AG04449 (cell line): ENCODE data around the gene TUBB.
"Not testable (repeated sequence)": the region's sequence is repeated elsewhere in the genome, so short reads cannot be mapped to it uniquely, and the experiment has no call there.

ENCODE experiments used
- CTCF ChIA-PET: fragments of 350-600 bp; formaldehyde crosslinking; extraction: SDS; loops from one replicate; lab custom pipeline; 2021; ENCODE audit warnings: antibody characterized with exemption; lab: Yijun Ruan, JAX
- POLR2A ChIA-PET: fragments of 400-600, 350-600 bp; formaldehyde crosslinking; extraction: SDS; loops from one replicate; lab custom pipeline; 2020; ENCODE audit warnings: antibody characterized with exemption, inconsistent platforms; lab: Yijun Ruan, JAX
- DNase-seq: peaks from one replicate; pipeline ENCODE4 v3.0.0-alpha.2; 2010; ENCODE audit warnings: low read depth, low spot score
- H3K4me3 ChIP-seq: 2 replicates; pipeline ENCODE4 v1.5.1; 2011; ENCODE audit warnings: low read depth, mild to moderate bottlenecking, control low read depth, low read length
- CTCF ChIP-seq: IDR thresholded peaks from one replicate; pipeline ENCODE4 v1.5.1; 2011; ENCODE audit warnings: mild to moderate bottlenecking, moderate library complexity, low read length, control low read depth, inconsistent platforms; ENCODE audit not compliant: insufficient read depth; ENCODE audit errors: missing control alignments

TUBB gene

GRCh38 chr6:30760549-30760948, 40.4 kb downstream of the TUBB start:
- no peak for TF ChIP-seq CTCF
- ChIA-PET POLR2A (no interaction called here), CTCF (interaction anchor here (1.7 kb wide), 1 partner anchor 22 kb away, joined by 5 read pairs; no protein-coding TSS in a partner anchor)
- H3K4me3 ChIP-seq = no peak overlapping the region
- no peak for DNase-seq

- no peak for TF ChIP-seq CTCF
- ChIA-PET POLR2A (interaction anchor here (0.6 to 1.0 kb wide), 2 partner anchors 18 to 20 kb away, joined by 3 to 4 read pairs; partner anchors contain the start of gene IER3), CTCF (interaction anchor here (0.9 to 1.7 kb wide), 2 partner anchors 20 to 40 kb away, joined by 4 to 5 read pairs; no protein-coding TSS in a partner anchor)
- no peak overlapping the region for H3K4me3 ChIP-seq
- no peak for DNase-seq
Measured at GRCh38 chr6:30761791-30762429, 41.8 kb downstream of the TUBB start.

- CTCF ChIA-PET = interaction anchor here (1.1 to 1.9 kb wide), 2 partner anchors 24 to 151 kb away, joined by 3 to 4 read pairs; partner anchors contain the start of gene VARS2
- POLR2A ChIA-PET = interaction anchor here (1.5 to 2.0 kb wide), 3 partner anchors 11 to 21 kb away, joined by 9 to 11 read pairs (median 9); partner anchors contain the start of genes FLOT1 and IER3
- no peak overlapping the region for H3K4me3 ChIP-seq
- DNase-seq = no peak
- no peak for TF ChIP-seq CTCF
Measured at GRCh38 chr6:30763155-30763617, 43.0 kb downstream of the TUBB start.

DNA sequence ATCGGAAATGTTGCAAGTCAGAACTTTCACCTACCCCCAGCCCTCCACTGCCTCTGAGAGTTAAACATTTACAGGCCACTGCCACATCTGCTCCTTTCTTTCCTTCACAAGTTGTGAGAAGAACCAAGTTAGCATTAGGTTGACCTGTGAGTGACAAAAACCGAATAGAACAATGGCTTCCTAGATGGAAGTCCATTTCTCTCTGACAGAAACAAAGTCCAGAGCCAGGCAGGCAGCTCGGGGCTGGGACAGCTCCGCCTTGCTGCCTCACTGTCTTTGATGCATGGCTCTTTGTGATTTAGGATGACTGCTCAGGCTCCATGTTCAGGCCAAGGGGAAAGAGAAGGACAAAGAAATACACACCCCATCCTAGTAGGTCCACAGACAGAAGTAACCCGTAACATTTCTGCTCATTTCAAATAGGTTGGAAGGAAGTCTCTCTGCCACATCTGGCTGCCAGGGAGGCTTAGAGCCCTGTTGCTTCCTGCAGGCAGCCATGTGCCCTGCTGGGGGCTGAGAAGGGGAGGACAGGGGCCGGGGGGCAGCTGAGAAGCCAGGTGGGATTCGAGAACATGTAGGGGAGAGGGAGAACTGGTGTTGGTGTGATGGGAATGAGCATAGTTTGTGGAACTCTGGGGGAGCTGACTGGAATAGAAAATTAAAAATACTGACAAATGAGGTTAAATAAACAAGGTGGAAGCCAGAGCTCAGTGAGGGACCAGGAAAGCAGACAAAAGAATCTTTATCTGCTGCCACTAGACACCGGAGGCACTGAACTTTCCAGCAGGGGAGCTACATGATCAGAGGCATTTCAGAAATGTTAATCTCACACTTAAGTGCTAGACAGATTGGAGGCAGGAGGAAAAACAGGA, 43.7 kb downstream of the TUBB start:
- no peak overlapping the region for H3K4me3 ChIP-seq
- peak; percentile 23 for TF ChIP-seq CTCF
- DNase-seq = no peak
- POLR2A ChIA-PET = interaction anchor here (1.1 to 2.0 kb wide), 4 partner anchors 12 to 118 kb away, joined by 3 to 11 read pairs (median 9); partner anchors contain the start of genes FLOT1 and IER3
- CTCF ChIA-PET = interaction anchor here (0.6 to 1.9 kb wide), 6 partner anchors 8 to 150 kb away, joined by 3 to 7 read pairs (median 4); partner anchors contain the start of gene VARS2

DNA sequence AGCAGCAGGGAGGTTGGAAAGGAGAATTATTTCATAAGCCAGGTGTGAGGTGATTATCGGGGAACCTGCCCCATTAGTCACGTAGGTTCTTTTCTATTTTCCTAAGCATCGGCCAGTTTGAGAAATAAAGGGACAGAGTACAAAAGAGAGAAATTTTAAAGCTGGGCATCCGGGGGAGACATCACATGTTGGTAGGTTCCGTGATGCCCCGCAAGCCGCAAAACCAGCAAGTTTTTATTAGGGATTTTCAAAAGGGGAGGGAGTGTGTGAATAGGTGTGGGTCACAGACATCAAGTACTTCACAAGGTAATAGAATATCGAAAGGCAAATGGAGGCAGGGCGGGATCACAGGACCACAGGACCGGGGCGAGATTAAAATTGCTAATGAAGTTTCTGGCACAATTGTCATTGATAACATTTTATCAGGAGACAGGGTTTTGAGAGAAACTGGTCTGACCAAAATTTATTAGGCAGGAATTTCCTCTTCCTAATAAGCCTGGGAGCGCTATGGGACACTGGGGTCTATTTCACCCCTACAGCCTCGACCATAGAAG, 44.4 kb downstream of the TUBB start:
- ChIA-PET CTCF (interaction anchor here (0.8 to 1.9 kb wide), 4 partner anchors 8 to 149 kb away, joined by 3 to 7 read pairs (median 4); partner anchors contain the start of gene VARS2), POLR2A (interaction anchor here (1.1 to 2.0 kb wide), 4 partner anchors 13 to 117 kb away, joined by 3 to 11 read pairs (median 9); partner anchors contain the start of genes FLOT1 and IER3)
- H3K4me3 ChIP-seq, DNase-seq: not testable (repeated sequence)

DNA sequence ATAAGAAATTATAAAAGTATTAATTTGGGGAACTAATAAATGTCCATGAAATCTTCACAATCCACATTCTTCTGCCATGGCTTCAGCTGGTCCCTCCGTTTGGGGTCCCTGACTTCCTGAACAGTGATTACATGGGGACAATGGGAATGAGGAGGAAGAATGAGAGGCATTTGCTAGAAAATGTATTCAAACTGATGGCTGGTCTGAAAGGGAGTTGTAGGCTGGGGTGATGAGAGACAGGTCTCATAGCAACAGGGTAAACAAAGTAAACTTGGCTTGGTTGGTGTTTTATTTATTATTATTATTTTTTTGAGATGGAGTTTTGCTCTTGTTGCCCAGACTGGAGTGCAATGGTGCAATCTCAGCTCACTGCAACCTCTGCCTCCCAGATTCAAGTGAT, 45.3 kb downstream of the TUBB start:
- ChIA-PET CTCF (interaction anchor here (1.6 to 1.9 kb wide), 3 partner anchors 13 to 18 kb away, joined by 3 to 7 read pairs (median 6); no protein-coding TSS in a partner anchor), POLR2A (interaction anchor here (0.9 kb wide), 1 partner anchor 13 kb away, joined by 3 read pairs; no protein-coding TSS in a partner anchor)
- DNase-seq, H3K4me3 ChIP-seq: not testable (repeated sequence)
